HG02970 (cell line): Measurements from ENCODE around the gene MEPE.

ENCODE experiments used
- ATAC-seq: cut with Tn5 transposase; IDR thresholded peaks from one replicate; pipeline ENCODE4 v1.9.1; 2021; ENCODE audit warnings: mild to moderate bottlenecking, moderate library complexity, moderate number of reproducible peaks; ENCODE audit not compliant: unreplicated experiment, low FRiP score

The MEPE gene

GRCh38 chr4:87832669-87833068 lies at the start of gene MEPE:
MEPE (plus strand) TSS chr4:87832969; CDS start chr4:87834715, 1,746 bp downstream.
- no peak for ATAC-seq

DNA sequence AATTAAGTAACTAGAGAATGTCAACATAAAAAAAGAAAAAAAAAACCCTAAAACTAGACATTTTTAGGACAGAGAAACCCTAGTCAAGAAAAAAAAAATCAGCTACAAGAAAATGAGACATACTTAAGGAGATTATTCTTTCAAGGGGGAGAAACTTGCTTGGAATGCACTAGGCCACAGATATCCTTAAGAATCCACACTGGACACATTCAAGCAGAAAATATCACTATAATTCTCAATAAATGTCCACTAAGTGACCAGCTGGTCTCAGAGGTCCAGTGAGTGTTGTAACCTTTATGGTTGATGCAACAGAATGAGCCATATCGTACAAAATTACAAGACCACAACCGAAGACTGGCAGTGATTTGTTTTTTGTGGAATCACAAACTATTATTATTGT lies 49.0 kb upstream of the MEPE start:
- no peak for ATAC-seq

GRCh38 chr4:87785731-87786509 lies 46.8 kb upstream of the MEPE start:
- ATAC-seq, result no peak

DNA sequence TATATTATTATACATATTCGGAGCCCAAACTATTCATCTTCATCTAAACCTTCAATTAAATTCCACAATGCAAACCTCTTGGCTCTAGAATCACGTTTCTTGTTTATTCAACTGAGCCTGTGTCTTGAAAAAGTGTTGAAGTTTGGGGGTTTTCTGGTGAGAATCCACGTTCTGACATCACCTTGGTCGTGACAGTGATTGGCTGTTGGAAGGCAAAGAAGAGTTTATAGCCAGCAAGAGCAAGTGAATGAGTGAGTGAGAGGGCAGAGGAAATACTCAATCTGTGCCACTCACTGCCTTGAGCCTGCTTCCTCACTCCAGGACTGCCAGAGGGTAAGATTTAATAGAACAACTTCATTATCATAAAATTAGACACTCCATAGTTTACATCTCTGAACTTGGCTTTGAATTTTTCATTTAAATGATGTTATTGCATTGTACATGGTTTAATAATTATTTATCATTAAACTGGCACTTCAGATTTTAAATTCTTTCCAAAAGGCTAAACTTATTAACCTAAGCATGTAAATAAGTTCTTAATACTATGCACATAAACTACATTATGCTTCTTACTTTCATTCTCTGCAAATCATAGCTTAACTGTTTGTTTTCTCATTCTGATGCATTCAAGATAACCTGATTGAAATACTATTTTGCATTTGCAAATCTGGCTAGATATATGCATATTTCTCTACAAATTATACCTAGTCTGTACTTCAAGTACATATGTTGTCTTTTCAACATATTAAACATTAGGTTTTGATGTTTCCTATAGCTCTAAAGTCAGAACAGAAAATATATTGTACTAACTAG lies 33.3 kb upstream of the MEPE start, which contains the start of gene IBSP:
IBSP (plus strand) TSS at position 254 of the 813 bp plus-strand sequence. CDS start 2,808 bp downstream, outside the sequence.
- no peak for ATAC-seq

GRCh38 chr4:87802858-87803257 lies 29.9 kb upstream of the MEPE start:
- ATAC-seq, result no peak

- no peak for ATAC-seq
Observed at GRCh38 chr4:87803421-87803820, 29.3 kb upstream of the MEPE start.

GRCh38 chr4:87804871-87805270 lies 27.9 kb upstream of the MEPE start:
- ATAC-seq, result no peak

DNA sequence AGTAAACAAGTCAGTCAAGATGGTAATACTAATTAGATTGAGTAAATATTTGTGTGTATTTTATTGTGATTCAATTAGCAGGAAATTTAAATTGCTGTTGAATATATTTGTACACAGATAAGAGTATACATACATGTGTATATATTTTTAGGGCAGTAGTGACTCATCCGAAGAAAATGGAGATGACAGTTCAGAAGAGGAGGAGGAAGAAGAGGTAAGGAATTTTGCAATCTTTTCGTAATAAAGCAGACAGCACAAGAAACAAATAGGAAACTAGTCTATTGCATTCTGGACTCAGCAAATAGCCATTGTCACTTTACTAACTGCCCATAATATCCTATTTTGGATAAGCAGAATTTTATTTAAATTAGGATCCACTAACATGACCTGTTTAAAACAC lies 26.8 kb upstream of the MEPE start:
- ATAC-seq, result no peak

- no peak for ATAC-seq
Observed at GRCh38 chr4:87806520-87806919, 26.2 kb upstream of the MEPE start.

- no peak for ATAC-seq
Observed at GRCh38 chr4:87807402-87807801, 25.4 kb upstream of the MEPE start.

GRCh38 chr4:87811977-87812376 lies 20.8 kb upstream of the MEPE start:
- ATAC-seq, result no peak

- no peak for ATAC-seq
Observed at GRCh38 chr4:87819281-87819919, 13.4 kb upstream of the MEPE start.

- ATAC-seq, result no peak
Observed at GRCh38 chr4:87823200-87823599, 9.6 kb upstream of the MEPE start.

DNA sequence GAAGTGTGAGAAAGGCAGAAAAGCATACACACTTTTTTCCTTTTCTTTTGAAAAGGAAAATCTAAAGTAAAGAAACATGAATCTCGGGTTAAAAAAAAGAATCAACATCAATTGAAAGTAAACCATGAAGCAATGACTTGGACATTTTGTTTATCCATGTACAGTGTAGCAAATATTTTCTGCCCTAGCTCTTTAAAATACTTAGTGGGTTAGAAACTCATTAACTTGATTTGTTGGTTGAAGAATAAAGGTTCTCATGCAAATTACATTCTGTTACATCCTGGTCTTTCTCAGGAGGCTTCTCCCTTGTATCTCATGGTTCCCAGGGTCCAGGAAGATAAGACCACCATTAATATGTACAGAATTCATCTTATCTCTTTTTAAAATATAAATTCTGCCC lies 9.0 kb upstream of the MEPE start:
- no peak for ATAC-seq

GRCh38 chr4:87824352-87824751 lies 8.4 kb upstream of the MEPE start:
- no peak for ATAC-seq

DNA sequence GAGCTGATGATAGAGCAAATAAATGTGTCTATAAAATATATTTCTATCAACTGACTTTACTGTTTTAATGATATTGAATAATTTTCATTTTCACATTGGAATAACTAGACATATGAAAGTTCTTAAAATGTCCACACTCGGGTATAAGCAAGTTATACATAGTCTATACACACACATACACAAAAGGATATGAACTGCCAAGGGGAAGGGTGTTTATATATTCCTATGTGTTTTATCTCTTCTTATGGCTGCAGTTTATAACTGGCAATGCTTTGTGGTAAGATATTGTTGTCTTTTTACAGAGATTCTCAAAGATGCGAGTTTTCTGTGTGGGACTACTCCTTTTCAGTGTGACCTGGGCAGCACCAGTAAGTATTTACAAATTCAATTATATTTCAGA lies 1.6 kb downstream of the MEPE start:
- ATAC-seq, result no peak

- no peak for ATAC-seq
Observed at GRCh38 chr4:87835197-87835596, 2.4 kb downstream of the MEPE start.

- no peak for ATAC-seq
Observed at GRCh38 chr4:87835743-87836142, 3.0 kb downstream of the MEPE start.

- ATAC-seq, result no peak
Observed at GRCh38 chr4:87838205-87838604, 5.4 kb downstream of the MEPE start.

DNA sequence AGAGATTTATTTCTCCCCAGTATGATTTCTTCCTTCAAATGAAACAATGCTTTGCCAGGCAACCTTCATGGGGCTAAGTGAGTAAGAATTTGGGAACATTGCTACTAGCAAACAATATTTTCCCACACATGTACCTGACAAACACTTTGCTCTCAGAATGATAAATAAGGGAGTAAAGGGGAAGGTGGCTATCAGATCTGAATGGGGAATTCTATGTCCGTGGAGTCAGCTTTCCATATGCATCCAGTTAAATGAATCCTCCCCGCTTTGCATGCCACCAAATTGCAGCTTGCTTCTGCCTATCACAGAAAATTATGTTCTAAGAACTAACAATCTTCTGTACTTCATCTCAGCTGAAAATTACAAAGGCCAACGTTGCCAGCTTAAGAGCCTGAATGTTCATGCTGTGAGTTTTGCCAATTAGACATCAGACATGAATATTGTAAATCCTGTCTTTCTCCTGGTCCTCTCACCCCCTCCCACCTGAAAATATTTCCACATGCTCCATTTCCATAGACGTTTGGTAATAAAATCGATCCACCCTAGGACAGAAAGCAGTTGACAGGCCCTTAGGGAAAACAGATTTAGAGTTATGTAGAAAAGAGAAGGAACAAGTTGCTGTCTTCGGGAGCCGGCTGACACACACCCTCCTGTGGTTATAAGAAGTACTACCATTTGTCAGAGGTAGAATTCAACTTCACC lies 6.3 kb downstream of the MEPE start:
- ATAC-seq, result no peak

- ATAC-seq, result no peak
Observed at GRCh38 chr4:87839592-87839946, 6.8 kb downstream of the MEPE start.
